ENCODE results near the gene APBA2. TPM values are rescaled to one million over a fixed set of nuclear protein-coding genes. Genes with fewer than 3 reads are reported as not detected.

The APBA2 gene
- total RNA-seq, 1 donor from 2014 or later, result 3.8 TPM

DNA sequence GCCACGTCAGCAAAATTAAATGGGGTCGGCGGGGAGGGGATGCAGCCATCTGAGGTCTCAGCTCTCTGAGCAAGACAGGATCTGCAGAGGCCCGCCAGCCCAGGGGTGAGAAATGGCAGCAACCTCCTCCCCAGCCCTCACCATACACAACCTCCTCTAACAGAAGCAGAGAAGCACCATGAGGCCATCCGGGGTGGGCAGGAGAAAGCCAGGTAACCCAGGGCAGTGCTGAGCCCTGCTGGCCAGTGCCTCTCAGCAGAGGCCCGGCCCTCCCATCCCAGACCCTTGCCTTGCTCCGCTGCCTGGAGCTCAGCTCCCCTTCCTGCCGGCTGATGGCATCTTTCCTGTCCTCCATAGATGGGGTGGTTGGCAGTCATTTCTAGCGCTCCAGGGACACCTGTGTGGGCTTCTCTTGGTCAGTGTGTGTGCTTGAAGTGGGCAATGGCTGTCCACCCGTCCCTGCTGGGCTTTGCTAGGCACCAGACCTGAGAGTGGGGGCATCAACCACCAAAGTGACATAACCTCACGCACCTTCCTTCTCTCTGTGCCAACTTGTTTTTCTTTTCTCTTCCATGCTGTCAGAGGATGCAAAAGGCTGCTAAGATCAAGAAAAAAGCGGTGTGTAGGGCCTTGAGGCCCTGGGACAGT lies 208.0 kb downstream of the APBA2 start:
- Histone ChIP-seq H3K4me1 (no peaks in the 10 kb centered on the region), H3K27ac (no peak overlapping the region), H3K36me3 (no peaks in the 10 kb centered on the region), H3K27me3 (ENCODE audit: low read depth) (no peaks in the 10 kb centered on the region), H3K4me3 (no peak overlapping the region), H3K9me3 (no peaks in the 10 kb centered on the region)
- intact Hi-C loops (cut with DNase I), result no loop called here
- no peak for ATAC-seq
- no peak for DNase-seq
- TF ChIP-seq, protein P1, sequence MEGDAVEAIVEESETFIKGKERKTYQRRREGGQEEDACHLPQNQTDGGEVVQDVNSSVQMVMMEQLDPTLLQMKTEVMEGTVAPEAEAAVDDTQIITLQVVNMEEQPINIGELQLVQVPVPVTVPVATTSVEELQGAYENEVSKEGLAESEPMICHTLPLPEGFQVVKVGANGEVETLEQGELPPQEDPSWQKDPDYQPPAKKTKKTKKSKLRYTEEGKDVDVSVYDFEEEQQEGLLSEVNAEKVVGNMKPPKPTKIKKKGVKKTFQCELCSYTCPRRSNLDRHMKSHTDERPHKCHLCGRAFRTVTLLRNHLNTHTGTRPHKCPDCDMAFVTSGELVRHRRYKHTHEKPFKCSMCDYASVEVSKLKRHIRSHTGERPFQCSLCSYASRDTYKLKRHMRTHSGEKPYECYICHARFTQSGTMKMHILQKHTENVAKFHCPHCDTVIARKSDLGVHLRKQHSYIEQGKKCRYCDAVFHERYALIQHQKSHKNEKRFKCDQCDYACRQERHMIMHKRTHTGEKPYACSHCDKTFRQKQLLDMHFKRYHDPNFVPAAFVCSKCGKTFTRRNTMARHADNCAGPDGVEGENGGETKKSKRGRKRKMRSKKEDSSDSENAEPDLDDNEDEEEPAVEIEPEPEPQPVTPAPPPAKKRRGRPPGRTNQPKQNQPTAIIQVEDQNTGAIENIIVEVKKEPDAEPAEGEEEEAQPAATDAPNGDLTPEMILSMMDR (IDR thresholded peaks at IDR 0.05), result no peak

DNA sequence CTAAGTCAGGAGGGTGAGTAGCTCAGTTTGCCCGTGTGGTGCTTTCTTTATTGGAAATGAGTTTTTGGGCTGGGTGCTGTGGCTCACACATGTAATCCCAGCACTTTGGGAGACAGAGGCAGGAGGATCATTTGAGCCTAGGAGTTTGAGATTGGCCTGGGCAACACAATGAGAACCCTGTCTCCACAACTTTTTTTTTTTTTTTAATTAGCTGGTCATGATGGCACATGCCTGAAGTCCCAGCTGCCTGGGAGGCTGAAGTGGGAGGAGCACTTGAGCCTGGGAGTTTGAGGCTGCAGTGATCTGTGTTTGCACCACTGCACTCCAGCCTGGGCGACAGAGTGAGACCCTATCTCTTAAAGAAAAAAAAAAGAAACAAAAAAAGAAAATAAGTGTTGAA lies 208.9 kb downstream of the APBA2 start:
- intact Hi-C loops (cut with DNase I), result no loop called here
- TF ChIP-seq, protein P1 (IDR thresholded peaks at IDR 0.05), result no peak
- Histone ChIP-seq H3K4me3 (no peak overlapping the region), H3K4me1 (no peaks in the 10 kb centered on the region), H3K9me3 (no peaks in the 10 kb centered on the region), H3K27ac (no peak overlapping the region), H3K36me3 (no peaks in the 10 kb centered on the region), H3K27me3 (ENCODE audit: low read depth) (no peaks in the 10 kb centered on the region)
- ATAC-seq (no peak), DNase-seq (no peak)

DNA sequence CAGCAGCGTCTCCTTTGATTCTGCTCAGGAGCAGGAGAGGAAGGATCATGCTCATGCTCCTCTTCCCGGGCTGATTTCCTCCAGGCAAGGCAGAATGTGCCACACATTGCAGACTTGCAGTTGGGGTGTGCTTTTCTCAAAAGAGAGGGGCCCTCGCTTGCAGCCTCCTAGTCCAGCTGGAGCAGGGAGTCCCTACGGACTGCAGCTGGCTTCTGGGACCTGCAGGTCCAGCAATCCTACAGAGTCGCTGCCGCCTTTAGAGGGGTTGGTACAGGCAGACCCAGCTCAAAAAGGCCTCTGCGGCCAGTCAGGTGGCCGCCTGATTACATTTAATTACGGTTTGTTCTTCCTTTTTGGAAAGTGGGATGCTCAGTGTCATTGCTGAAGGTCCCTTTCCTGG lies 210.0 kb downstream of the APBA2 start:
- no peak overlapping the region for H3K27ac ChIP-seq
- no peak for ATAC-seq
- TF ChIP-seq, protein P1 (IDR thresholded peaks at IDR 0.05), result no peak
- H3K27me3 ChIP-seq (ENCODE audit: low read depth), result no peaks in the 10 kb centered on the region
- no peak for DNase-seq
- no peaks in the 10 kb centered on the region for H3K9me3 ChIP-seq
- H3K36me3 ChIP-seq, result no peaks in the 10 kb centered on the region
- intact Hi-C loops (cut with DNase I), result no loop called here
- H3K4me1 ChIP-seq, result no peaks in the 10 kb centered on the region
- H3K4me3 ChIP-seq, result no peak overlapping the region

DNA sequence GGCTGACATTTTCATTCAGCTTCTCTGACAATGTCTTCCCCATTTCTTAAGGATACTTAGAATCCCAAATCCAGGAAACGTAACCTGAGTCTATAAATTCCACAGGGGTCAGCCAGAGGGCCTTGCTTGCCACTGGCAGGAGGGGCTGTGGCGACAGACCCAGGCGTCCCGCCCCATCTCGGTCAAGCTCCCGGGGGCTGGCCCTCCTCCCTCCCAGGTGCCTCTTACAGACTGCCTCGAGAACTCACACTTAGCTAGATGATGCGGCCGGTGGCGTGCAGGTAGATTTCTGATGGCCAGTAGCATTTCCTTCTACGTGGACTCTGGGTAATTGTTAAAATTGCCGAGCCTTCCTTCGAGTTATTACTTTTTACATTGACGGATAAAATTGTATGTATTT lies 211.4 kb downstream of the APBA2 start:
- DNase-seq, result no peak
- intact Hi-C loops (cut with DNase I), result no loop called here
- no peaks in the 10 kb centered on the region for H3K27me3 ChIP-seq (ENCODE audit: low read depth)
- no peak overlapping the region for H3K4me3 ChIP-seq
- H3K27ac ChIP-seq, result no peak overlapping the region
- no peaks in the 10 kb centered on the region for H3K36me3 ChIP-seq
- TF ChIP-seq, protein P1 (IDR thresholded peaks at IDR 0.05), result no peak
- no peaks in the 10 kb centered on the region for H3K9me3 ChIP-seq
- no peak for ATAC-seq
- no peaks in the 10 kb centered on the region for H3K4me1 ChIP-seq

DNA sequence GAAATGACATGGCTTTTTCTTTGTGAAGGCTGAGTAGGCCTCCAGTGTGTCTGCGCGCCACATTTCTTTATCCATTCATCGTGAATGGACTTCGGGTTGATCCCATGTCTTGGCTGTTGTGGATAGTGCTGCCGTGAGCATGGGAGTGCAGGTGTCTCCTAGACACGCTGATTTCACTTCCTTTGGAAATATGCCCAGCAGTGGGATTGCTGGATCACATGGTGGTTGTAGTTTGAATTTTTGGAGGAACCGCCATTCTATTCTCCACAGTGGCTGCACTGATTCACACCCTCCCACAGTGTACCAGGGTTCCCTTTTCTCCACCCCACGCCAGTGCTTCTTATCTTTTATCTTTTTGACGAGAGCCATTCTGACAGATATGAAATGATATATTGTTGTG lies 212.2 kb downstream of the APBA2 start:
- TF ChIP-seq, protein P1 (IDR thresholded peaks at IDR 0.05), result no peak
- Histone ChIP-seq H3K4me3 (no peak overlapping the region), H3K27me3 (ENCODE audit: low read depth) (peaks cover under 1% of the 10 kb centered on the region), H3K4me1 (no peaks in the 10 kb centered on the region), H3K9me3 (no peaks in the 10 kb centered on the region), H3K36me3 (no peaks in the 10 kb centered on the region), H3K27ac (no peak overlapping the region)
- ATAC-seq, result no peak
- DNase-seq, result no peak
- intact Hi-C loops (cut with DNase I), result no loop called here

All from lower lobe of right lung (tissue), 2 donors.